OCI-LY3 (cell line): ENCODE data around the gene NKAPD1.
A peak's percentile ranks its signal among the peaks of the same experiment; 100 is the strongest.
"Not testable (repeated sequence)": the region's sequence is repeated elsewhere in the genome, so short reads cannot be mapped to it uniquely, and the experiment has no call there.

Experiments
- H2AFZ ChIP-seq: fragments of 200-600, 300-600 bp; shearing (Covaris generic); 2 replicates; pipeline ENCODE4 v1.6.0; 2014; ENCODE audit warnings: antibody characterized with exemption, low read depth, low read length
- H3K27ac ChIP-seq: fragments of 200-600, 300-600 bp; sonication (generic); 2 replicates; pipeline ENCODE4 v1.5.1; 2014; ENCODE audit warnings: mild to moderate bottlenecking, low read length, moderate library complexity, mixed read lengths
- H3K27me3 ChIP-seq: fragments of 200-600, 300-600 bp; sonication (generic); 2 replicates; pipeline ENCODE4 v1.6.1; 2014; ENCODE audit warnings: low read depth, low read length, mixed read lengths
- H3K36me3 ChIP-seq: fragments of 200-600, 300-600 bp; sonication (generic); replicated peaks from 2 replicates; pipeline ENCODE3; 2014; ENCODE audit warnings: low read depth, low read length, mixed read lengths
- H3K4me1 ChIP-seq: fragments of 300-600, 200-600 bp; sonication (generic); 2 replicates; pipeline ENCODE4 v1.6.1; 2014; ENCODE audit warnings: low read length, mixed read lengths
- H3K4me2 ChIP-seq: fragments of 200-600, 300-600 bp; sonication (generic); 2 replicates; pipeline ENCODE4 v1.6.1; 2014; ENCODE audit warnings: low read length, mixed read lengths
- H3K4me3 ChIP-seq: fragments of 300-600, 200-600 bp; sonication (generic); 2 replicates; pipeline ENCODE4 v1.5.1; 2014; ENCODE audit warnings: antibody characterized with exemption, mild to moderate bottlenecking, low read length, moderate library complexity
- H3K79me2 ChIP-seq: fragments of 300-600, 200-600 bp; shearing (Covaris generic); 2 replicates; pipeline ENCODE4 v1.6.1; 2014; ENCODE audit warnings: mild to moderate bottlenecking, low read length, mixed read lengths
- H3K9ac ChIP-seq: fragments of 300-600, 200-600 bp; shearing (Covaris generic); 2 replicates; pipeline ENCODE4 v1.6.0; 2014; ENCODE audit warnings: mild to moderate bottlenecking, low read length, moderate library complexity
- H3K9me3 ChIP-seq: fragments of 200-600, 300-600 bp; shearing (Covaris generic); 2 replicates; pipeline ENCODE4 v1.6.1; 2014; ENCODE audit warnings: low read length, mixed read lengths; ENCODE audit not compliant: insufficient read depth
- H4K20me1 ChIP-seq: fragments of 200-600, 300-600 bp; sonication (generic); 2 replicates; pipeline ENCODE4 v1.6.1; 2016; ENCODE audit warnings: low read length, mixed read lengths; ENCODE audit not compliant: insufficient read depth
- CTCF ChIP-seq: fragments of 200-600, 300-600 bp; sonication (generic); IDR thresholded peaks from 2 replicates; pipeline ENCODE4 v1.5.1; 2014; ENCODE audit warnings: antibody characterized with exemption, low read length, low read depth
- EZH2phosphoT487 ChIP-seq: fragments of 200-600 bp; shearing (Covaris generic); IDR thresholded peaks from 2 replicates; pipeline ENCODE4 v1.6.1; 2018; ENCODE audit warnings: antibody characterized with exemption, mixed run types, low read depth

NKAPD1 gene

GRCh38 chr11:112073941-112074811 is at the start of gene NKAPD1, which contains the start of gene PIH1D2:
Gene NKAPD1, plus strand, starts transcription at chr11:112074299. Its CDS starts 1,276 bp downstream, at chr11:112075575.
Gene PIH1D2, minus strand, starts transcription at chr11:112074017. Its CDS starts 843 bp downstream, at chr11:112073174.
- Histone ChIP-seq H3K4me3 (peak within 1 kb of the TSS; percentile 87), H3K27me3 (no peaks in the 10 kb centered on the region), H3K9me3 (no peaks in the 10 kb centered on the region), H3K9ac (peak within 1 kb of the TSS; percentile 86), H3K27ac (peak within 1 kb of the TSS; percentile 72), H3K79me2 (peaks cover 28% of the 10 kb centered on the region), H2AFZ (peak within 1 kb of the TSS; percentile 96), H3K4me2 (peak within 1 kb of the TSS; percentile 92), H3K36me3 (peaks cover 19% of the 10 kb centered on the region), H4K20me1 (no peaks in the 10 kb centered on the region), H3K4me1 (peaks cover 23% of the 10 kb centered on the region)
- no peak for TF ChIP-seq CTCF

- Histone ChIP-seq H3K9me3 (no peaks in the 10 kb centered on the region), H2AFZ (peak within 1 kb of the TSS; percentile 12), H3K4me2 (peak within 1 kb of the TSS; percentile 95), H3K27me3 (no peaks in the 10 kb centered on the region), H4K20me1 (no peaks in the 10 kb centered on the region), H3K4me1 (peaks cover 26% of the 10 kb centered on the region), H3K27ac (peak within 1 kb of the TSS; percentile 98), H3K4me3 (peak within 1 kb of the TSS; percentile 98), H3K79me2 (peaks cover 31% of the 10 kb centered on the region), H3K9ac (peak within 1 kb of the TSS; percentile 80), H3K36me3 (peaks cover 45% of the 10 kb centered on the region)
- TF ChIP-seq CTCF (no peak), EZH2phosphoT487 (no peak)
Measured at GRCh38 chr11:112024773-112025678, 49.1 kb upstream of the NKAPD1 start, which contains the start of gene DLAT. Gene DLAT, plus strand, starts transcription at chr11:112025408. Its CDS starts 65 bp downstream, at chr11:112025473.

DNA sequence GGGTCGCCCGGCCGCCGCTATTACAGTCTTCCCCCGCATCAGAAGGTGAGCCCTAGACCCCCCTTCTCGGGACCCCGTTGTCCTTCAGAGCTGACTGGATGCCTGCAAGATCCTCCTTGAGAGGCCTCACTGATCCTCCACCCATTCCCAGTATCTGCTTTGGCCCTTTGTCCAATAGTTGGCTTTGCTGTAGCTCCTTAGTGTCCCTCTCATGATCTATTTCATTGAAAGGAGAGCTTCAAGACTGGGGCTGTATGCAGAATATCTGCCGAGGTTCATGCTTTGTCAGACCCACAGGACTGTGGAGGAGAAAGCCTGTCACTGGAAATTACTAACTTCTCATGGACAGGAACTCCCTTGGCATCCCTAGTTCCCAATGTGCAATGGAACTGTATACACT is 48.4 kb upstream of the NKAPD1 start:
- peak overlapping the region; percentile 95 for H3K4me2 ChIP-seq
- H3K36me3 ChIP-seq = peaks cover 45% of the 10 kb centered on the region
- peaks cover 26% of the 10 kb centered on the region for H3K4me1 ChIP-seq
- no peak for TF ChIP-seq EZH2phosphoT487
- TF ChIP-seq CTCF = no peak
- H3K9me3 ChIP-seq = no peaks in the 10 kb centered on the region
- peak overlapping the region; percentile 98 for H3K4me3 ChIP-seq
- no peaks in the 10 kb centered on the region for H3K27me3 ChIP-seq
- peaks cover 37% of the 10 kb centered on the region for H3K79me2 ChIP-seq
- peak overlapping the region; percentile 12; the same call in 1 of the 2 replicates for H2AFZ ChIP-seq
- peak overlapping the region; percentile 98 for H3K27ac ChIP-seq
- peak overlapping the region; percentile 80 for H3K9ac ChIP-seq
- no peaks in the 10 kb centered on the region for H4K20me1 ChIP-seq

- not testable (repeated sequence) for H3K27ac ChIP-seq, H3K4me3 ChIP-seq, H4K20me1 ChIP-seq, H2AFZ ChIP-seq, H3K27me3 ChIP-seq, H3K9ac ChIP-seq, H3K4me2 ChIP-seq, H3K9me3 ChIP-seq
- Histone ChIP-seq H3K36me3 (peaks cover 41% of the 10 kb centered on the region), H3K4me1 (peaks cover 26% of the 10 kb centered on the region), H3K79me2 (peaks cover 37% of the 10 kb centered on the region)
Measured at GRCh38 chr11:112026784-112027410, 47.2 kb upstream of the NKAPD1 start.
